Thyroid gland (tissue), 4 donors: ENCODE measurements around the gene GALNT14. TPM values are rescaled to one million over a fixed set of nuclear protein-coding genes. Genes with fewer than 3 reads are reported as not detected.

Source experiments
- DNase-seq, 2 donors: peaks; one replicate each; pipeline ENCODE4 v3.0.0-alpha.2; 2019
- H3K27ac ChIP-seq, 3 donors: fragments of 200-600 bp; sonication (generic); 1 replicate in 2 of 3; 2 replicates in 1 of 3; pipeline ENCODE4 v1.5.1; 2016 to 2019; ENCODE audit warnings: mild to moderate bottlenecking in 1 of 3, moderate library complexity in 1 of 3
- H3K27me3 ChIP-seq: fragments of 200-600 bp; sonication (generic); one replicate; pipeline ENCODE4 v1.5.1; 2019
- H3K36me3 ChIP-seq, 2 donors: fragments of 200-600 bp; sonication (generic); one replicate each; pipeline ENCODE4 v1.5.1; 2016 to 2019
- H3K4me1 ChIP-seq, 2 donors: fragments of 200-600 bp; sonication (generic); one replicate each; pipeline ENCODE4 v1.5.1; 2017 to 2019
- H3K4me3 ChIP-seq, 3 donors: fragments of 200-600 bp; sonication (generic); replicated peaks in 1 of 3; 1 replicate in 2 of 3; 2 replicates in 1 of 3; pipeline ENCODE4 v1.5.1; 2016; ENCODE audit warnings: mild to moderate bottlenecking in 1 of 3
- H3K9me3 ChIP-seq: fragments of 200-600 bp; sonication (generic); one replicate; pipeline ENCODE4 v1.5.1; 2017
- CTCF ChIP-seq, 6 experiments: fragments of 200-600 bp in 3 of 6; fragments of 450-650 bp in 3 of 6; sonication (generic) in 3 of 6; IDR thresholded peaks; one replicate each; pipeline ENCODE4 v1.5.1; 2016 to 2019; ENCODE audit warnings: antibody characterized with exemption in 6 of 6, mild to moderate bottlenecking in 2 of 6, inconsistent platforms in 1 of 6, moderate library complexity in 1 of 6
- POLR2A ChIP-seq, 2 donors: fragments of 450-650 bp; IDR thresholded peaks; one replicate each; pipeline ENCODE4 v1.6.1; 2017; ENCODE audit warnings: antibody characterized with exemption in 2 of 2, mild to moderate bottlenecking in 2 of 2, moderate library complexity in 1 of 2
- WGBS, 2 donors: methylation state at CpG; one replicate each; pipeline ENCODE4 v1.1.5; 2017; 5-methylcytosine and 5-hydroxymethylcytosine counted together
- intact Hi-C: fragments of 100-400 bp; cut with DNase I; formaldehyde crosslinking; loops from one replicate; pipeline ENCODE4 v1.15.1; 2023
- total RNA-seq, 4 donors: library from RNA; depleted of rRNA; stranded (reverse); fragments of >200 nt; gene quantifications; one replicate each; pipeline ENCODE4 v1.2.3, GENCODE V29; 2016

GALNT14 gene
- total RNA-seq, 4 donors from 2014 or later: 0.54 to 5.1 (median 1.1) TPM

DNA sequence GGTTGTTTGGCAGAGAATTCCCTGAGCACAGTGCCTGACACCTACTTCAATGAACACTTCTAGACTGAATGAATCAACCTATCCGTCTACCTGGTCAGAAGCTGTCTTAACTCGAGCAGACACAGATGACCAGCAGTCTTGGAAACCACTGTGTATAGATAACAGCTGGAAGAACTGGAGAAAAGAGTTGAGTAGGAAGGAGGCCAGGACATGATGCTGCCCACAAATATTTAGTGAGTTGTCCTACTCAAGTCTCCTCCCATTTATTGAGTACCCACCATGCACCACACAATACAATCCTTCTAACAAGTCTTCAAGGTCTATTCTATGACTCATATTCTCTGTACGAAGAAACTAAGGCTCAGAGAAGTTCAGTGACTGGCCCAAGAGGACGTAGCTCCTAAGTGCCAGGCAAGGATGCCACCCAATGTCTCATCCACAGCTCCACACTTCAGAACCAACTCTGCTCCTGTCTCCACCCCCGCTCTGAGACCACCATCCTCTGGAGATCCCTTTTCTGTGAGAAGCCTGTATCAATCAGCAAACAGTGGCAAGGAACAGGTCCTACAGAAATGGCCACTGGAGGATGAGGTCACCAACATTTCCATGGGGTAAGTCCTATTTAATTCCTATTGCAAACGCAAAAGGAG is 62.2 kb downstream of the GALNT14 start:
- intact Hi-C loops: no loop called here
- H3K4me1 ChIP-seq: no peaks in the 10 kb centered on the region
- H3K4me3 ChIP-seq: no peak overlapping the region
- no peaks in the 10 kb centered on the region for H3K36me3 ChIP-seq
- H3K27ac ChIP-seq: no peak overlapping the region
- TF ChIP-seq CTCF (IDR thresholded peaks at IDR 0.05) (no peak), POLR2A (IDR thresholded peaks at IDR 0.05) (no peak)
- no peak for DNase-seq
- no peaks in the 10 kb centered on the region for H3K9me3 ChIP-seq
- WGBS, 2 donors: 75 to 80% methylated on average over 6 of the region's 6 CpGs
- no peaks in the 10 kb centered on the region for H3K27me3 ChIP-seq

DNA sequence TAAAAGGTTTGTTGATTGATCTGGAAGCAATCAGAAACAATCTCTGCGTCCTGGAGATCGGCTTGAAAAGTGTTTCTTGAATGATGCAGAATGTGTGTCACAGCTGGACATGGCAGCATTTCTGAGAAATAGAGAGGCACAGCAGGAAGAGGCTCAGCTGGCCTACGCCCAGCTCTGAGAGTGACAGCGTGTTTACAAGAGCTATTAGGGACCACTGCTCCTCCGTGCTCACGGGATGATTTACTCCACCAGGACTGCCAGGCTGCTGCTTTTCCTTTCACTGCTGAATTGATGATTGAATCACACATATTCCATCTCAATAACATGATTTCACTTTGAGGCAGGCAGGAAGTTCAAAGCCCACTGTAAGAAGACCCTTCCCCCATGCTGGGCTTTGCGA is 62.8 kb downstream of the GALNT14 start:
- WGBS, 2 donors: 36 to 60% methylated on average over 7 of the region's 7 CpGs
- no peaks in the 10 kb centered on the region for H3K36me3 ChIP-seq
- intact Hi-C loops: no loop called here
- DNase-seq: no peak
- H3K9me3 ChIP-seq: no peaks in the 10 kb centered on the region
- no peak overlapping the region for H3K27ac ChIP-seq
- H3K4me3 ChIP-seq: no peak overlapping the region
- H3K27me3 ChIP-seq: no peaks in the 10 kb centered on the region
- no peaks in the 10 kb centered on the region for H3K4me1 ChIP-seq
- TF ChIP-seq POLR2A (IDR thresholded peaks at IDR 0.05) (no peak), CTCF (IDR thresholded peaks at IDR 0.05) (no peak)

DNA sequence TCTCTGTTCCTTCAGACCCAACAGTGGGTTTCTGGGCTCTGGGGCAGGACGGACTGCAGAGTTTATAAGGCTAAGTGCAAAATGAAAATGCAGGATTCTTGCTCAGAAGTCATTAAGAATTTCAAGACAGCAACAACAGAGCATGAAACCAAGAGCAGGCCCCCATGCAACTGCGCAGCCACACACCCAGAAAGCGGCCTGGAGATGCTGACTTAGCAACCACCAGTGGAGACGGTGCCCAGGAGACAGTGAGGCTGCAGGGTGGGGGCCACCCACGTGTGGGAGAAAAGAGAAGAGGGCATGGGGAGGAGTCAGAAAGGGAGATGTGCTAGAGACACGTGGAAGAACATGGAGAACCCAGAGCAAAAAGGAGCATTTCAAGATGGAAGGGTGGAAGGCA is 66.5 kb downstream of the GALNT14 start:
- WGBS, 2 donors: 68 to 75% methylated on average over 6 of the region's 6 CpGs
- Histone ChIP-seq H3K27ac (no peak overlapping the region), H3K27me3 (no peaks in the 10 kb centered on the region), H3K4me3 (no peak overlapping the region), H3K36me3 (no peaks in the 10 kb centered on the region), H3K9me3 (no peaks in the 10 kb centered on the region), H3K4me1 (no peaks in the 10 kb centered on the region)
- TF ChIP-seq POLR2A (IDR thresholded peaks at IDR 0.05): no peak
- no peak for TF ChIP-seq CTCF (IDR thresholded peaks at IDR 0.05)
- no peak for DNase-seq
- intact Hi-C loops: no loop called here

DNA sequence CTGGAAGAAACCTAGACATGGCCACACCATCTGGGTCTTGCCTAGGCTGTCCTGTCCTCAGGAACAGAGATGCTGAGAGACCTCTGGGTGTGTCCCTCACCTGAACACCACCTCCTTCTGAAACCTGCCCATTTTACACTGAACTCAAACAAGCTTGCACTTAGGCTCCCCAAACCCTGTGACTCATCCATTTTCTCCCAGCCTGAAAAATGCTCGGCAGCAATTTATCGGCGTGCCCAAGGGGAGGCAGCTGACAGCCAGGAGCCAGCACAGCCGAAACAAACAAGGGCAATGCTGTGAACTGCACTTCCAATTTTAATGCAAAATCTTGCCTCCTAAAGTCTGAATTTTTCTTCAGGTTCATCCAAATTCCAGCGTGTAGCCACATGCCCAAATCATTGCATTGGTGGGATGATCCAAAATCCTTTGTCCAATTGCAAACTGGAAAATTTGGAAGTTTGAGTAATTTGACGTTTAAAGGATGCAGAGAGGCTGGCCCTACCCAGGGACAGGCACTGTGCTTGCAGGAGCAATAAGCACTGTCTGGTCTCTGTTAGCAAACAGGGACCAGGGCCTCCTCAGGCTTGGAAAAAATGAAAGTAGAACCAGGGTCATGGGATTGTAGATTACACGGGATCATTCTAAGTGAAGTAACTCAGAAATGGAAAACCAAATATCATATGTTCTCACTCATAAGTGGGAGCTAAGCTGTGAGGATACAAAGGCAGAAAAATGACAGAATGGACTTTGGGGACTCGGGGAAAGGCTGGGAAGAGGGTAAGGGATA is 67.7 kb downstream of the GALNT14 start:
- Histone ChIP-seq H3K27me3 (no peaks in the 10 kb centered on the region), H3K9me3 (no peaks in the 10 kb centered on the region), H3K27ac (no peak overlapping the region), H3K36me3 (no peaks in the 10 kb centered on the region), H3K4me3 (no peak overlapping the region), H3K4me1 (no peaks in the 10 kb centered on the region)
- TF ChIP-seq POLR2A (IDR thresholded peaks at IDR 0.05) (no peak), CTCF (IDR thresholded peaks at IDR 0.05) (no peak)
- 80 to 82% methylated on average over 8 of the region's 8 CpGs for WGBS, 2 donors
- intact Hi-C loops: no loop called here
- DNase-seq: no peak

DNA sequence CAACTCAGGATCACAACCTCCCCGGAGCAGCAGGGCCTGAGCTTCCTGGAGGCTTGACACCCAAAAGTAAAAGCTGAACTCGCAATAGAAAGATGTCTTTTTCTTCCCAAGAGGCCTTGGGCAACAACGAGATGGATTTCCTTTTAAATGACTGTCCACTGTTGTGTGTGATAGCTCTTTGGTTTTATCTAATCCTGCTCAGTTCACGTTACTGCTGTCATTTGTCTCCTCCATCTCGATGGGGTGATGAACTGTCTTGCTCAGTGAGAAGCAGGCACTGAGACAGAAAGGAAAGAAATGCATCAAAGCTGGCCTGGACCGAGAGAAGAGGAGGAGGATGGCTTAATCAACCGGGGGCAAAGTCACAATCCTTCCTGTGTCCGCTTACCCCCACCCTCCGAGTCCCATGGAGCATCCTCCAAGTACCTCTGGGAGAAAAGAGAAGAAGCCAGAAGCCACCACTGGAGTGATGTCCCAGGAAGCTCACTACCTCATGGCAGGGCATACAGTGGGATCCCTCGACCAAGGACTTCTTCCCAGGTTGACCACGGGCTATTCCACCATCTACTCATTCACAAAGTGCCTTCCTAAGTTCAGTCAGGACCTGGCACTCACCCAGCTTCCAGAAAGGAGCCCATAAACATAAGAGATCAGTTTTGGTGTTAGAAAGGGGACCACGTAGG is 68.5 kb downstream of the GALNT14 start:
- Histone ChIP-seq H3K4me1 (no peaks in the 10 kb centered on the region), H3K9me3 (no peaks in the 10 kb centered on the region), H3K27ac (no peak overlapping the region), H3K36me3 (no peaks in the 10 kb centered on the region), H3K4me3 (no peak overlapping the region), H3K27me3 (no peaks in the 10 kb centered on the region)
- WGBS, 2 donors: 76 to 77% methylated on average over 12 of the region's 12 CpGs
- intact Hi-C loops: no loop called here
- TF ChIP-seq CTCF (IDR thresholded peaks at IDR 0.05): no peak
- no peak for TF ChIP-seq POLR2A (IDR thresholded peaks at IDR 0.05)
- no peak for DNase-seq
